Measurements from ENCODE around the gene KLHL20.
"Not testable (repeated sequence)": the region's sequence is repeated elsewhere in the genome, so short reads cannot be mapped to it uniquely, and the experiment has no call there.

Gene KLHL20

DNA sequence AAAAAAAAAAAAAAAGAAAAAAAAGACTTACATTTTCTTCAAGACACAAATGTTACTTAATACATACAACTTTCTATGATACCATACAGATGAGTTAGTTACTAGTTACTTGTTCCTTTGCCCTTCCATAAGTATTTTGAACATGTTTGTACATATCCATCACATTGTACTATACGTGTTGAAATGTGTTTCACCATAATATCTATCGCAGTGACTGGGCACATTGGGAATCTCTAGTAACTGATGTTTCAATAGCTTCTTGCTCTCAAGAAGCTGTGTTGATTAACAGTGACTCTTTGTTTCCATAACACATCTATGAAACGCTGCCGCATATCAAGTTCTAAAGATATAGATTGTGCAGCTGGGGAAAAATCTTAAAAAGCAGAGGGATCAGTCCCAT, 42.9 kb downstream of the KLHL20 start:
- no peak overlapping the region for H3K4me3 ChIP-seq (ENCODE audit: low read depth, low read length)
- TF ChIP-seq, protein P1, sequence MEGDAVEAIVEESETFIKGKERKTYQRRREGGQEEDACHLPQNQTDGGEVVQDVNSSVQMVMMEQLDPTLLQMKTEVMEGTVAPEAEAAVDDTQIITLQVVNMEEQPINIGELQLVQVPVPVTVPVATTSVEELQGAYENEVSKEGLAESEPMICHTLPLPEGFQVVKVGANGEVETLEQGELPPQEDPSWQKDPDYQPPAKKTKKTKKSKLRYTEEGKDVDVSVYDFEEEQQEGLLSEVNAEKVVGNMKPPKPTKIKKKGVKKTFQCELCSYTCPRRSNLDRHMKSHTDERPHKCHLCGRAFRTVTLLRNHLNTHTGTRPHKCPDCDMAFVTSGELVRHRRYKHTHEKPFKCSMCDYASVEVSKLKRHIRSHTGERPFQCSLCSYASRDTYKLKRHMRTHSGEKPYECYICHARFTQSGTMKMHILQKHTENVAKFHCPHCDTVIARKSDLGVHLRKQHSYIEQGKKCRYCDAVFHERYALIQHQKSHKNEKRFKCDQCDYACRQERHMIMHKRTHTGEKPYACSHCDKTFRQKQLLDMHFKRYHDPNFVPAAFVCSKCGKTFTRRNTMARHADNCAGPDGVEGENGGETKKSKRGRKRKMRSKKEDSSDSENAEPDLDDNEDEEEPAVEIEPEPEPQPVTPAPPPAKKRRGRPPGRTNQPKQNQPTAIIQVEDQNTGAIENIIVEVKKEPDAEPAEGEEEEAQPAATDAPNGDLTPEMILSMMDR (IDR thresholded peaks at IDR 0.05; ENCODE audit: insufficient read depth, low read depth, low read length, missing control alignments) = no peak
- no peak for DNase-seq (ENCODE audit: low read depth)

DNA sequence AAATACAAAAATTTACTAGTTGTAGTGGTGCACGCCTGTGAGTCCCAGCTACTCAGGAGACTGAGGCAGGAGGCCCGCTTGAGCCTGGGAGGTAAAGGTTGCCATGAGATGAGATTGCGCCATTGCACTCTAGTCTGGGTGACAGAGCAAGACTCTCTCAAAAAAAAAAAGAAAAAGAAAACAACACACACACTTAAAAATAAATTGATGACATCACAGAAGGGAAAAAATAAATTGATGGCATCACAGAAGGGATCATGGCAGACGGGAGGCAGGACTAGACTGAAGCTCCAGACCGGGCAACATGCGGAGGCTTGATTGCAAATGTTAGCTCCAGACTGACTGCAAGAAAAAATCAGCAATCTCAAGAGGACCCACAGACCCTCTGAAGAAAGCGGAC, 43.3 kb downstream of the KLHL20 start:
- no peak for DNase-seq (ENCODE audit: low read depth)
- TF ChIP-seq, protein P1 (IDR thresholded peaks at IDR 0.05; ENCODE audit: insufficient read depth, low read depth, low read length, missing control alignments) = no peak
- H3K4me3 ChIP-seq (ENCODE audit: low read depth, low read length) = no peak overlapping the region

DNA sequence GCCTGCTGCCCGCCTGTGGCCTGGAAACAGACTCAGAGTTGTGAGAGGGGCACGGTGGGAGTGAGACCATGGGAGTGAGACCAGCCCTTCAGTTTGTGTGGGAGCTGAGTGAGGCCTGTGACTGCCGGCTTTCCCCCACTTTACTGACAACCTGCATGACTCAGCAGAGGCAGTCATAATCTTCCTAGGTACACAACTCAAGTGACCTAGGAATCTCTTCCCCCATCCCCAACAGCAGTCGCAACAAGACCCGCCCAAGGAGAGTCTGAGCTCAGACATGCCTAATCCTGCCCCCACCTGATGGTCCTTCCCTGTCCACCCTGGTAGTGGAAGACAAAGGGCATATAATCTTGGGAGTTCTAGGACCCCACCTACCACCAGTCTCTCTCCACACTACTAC, 44.2 kb downstream of the KLHL20 start:
- no peak for DNase-seq (ENCODE audit: low read depth)
- TF ChIP-seq, protein P1 (IDR thresholded peaks at IDR 0.05; ENCODE audit: insufficient read depth, low read depth, low read length, missing control alignments) = no peak
- H3K4me3 ChIP-seq (ENCODE audit: low read depth, low read length) = no peak overlapping the region

DNA sequence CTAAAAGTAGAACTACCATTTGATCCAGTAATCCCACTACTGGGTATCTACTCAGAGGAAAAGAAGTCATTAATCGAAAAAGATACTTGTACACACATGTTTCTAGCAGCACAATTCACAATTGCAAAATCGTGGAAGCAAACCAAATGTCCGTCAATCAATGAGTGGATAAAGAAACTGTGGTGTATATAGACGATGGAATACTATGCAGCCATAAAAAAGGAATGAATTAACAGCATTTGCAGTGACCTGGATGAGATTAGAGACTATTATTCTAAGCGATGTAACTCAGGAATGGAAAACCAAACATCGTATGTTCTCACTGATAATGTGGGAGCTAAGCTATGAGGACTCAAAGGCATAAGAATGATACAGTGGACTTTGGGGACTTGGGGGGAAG, 49.5 kb downstream of the KLHL20 start:
- not testable (repeated sequence) for H3K4me3 ChIP-seq (ENCODE audit: low read depth, low read length); DNase-seq (ENCODE audit: low read depth)

DNA sequence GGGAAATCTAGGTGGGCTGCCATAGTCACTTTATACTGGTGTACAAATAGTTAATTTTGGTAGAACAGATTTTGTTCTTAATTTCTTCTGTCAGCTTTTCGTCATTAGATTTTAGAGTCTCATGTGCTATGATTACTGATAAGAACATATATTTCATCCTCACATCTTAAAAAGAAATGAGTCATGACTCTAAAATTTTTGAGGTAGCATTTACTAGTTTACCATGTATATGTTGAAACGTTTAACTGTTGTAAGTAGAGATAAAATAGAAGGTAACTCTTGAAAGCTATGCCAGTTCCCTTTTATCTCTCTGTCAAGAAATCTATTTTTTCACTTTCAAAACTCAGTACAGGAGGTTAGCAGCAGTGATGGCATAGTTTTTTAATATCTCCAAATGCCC, 53.4 kb downstream of the KLHL20 start:
- H3K4me3 ChIP-seq (ENCODE audit: low read depth, low read length) = no peak overlapping the region
- no peak for DNase-seq (ENCODE audit: low read depth)

DNA sequence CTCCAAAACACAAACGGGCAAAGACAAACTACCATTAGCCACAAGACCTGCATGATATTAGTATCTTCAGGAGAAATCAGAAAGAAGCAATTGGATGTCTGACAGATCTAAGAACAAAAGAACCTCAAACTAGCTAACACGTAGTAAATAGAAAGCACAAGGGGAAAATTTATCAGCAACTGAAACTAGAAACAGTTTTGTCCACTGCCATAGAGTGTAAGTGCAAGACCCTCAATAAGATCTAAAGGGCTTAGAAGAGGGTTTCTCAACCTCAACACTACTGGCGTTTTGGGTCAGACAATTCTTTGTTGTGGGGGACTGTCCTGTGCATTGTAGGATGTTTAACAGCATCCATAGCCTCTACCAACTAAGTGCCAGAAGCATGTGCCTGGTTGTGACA, 54.0 kb downstream of the KLHL20 start:
- no peak overlapping the region for H3K4me3 ChIP-seq (ENCODE audit: low read depth, low read length)
- TF ChIP-seq, protein P1 (IDR thresholded peaks at IDR 0.05; ENCODE audit: insufficient read depth, low read depth, low read length, missing control alignments) = no peak

More for the DNA sequence above, 53.4 kb downstream of the KLHL20 start:
- TF ChIP-seq, protein P1 (IDR thresholded peaks at IDR 0.05; ENCODE audit: insufficient read depth, low read depth, low read length, missing control alignments) = no peak

DNA sequence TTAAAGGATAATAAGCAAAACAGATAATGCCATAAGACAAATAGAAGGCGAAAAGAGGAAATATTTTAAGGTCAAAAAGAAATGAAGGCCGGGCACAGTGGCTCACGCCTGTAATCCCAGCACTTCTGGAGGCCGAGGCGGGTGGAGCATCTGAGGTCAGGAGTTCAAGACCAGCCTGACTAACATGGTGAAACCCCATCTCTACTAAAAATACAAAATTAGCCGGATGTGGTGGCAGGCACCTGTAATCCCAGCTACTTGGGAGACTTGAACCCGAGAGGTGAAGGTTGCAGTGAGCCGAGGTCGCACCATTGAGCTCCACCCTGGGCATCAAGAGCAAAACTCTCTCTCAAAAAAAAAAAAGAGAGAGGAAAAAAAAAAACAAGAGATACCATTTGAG, 55.5 kb downstream of the KLHL20 start:
- not testable (repeated sequence) for DNase-seq (ENCODE audit: low read depth); H3K4me3 ChIP-seq (ENCODE audit: low read depth, low read length)

More for the DNA sequence above, 54.0 kb downstream of the KLHL20 start:
- DNase-seq (ENCODE audit: low read depth) = no peak

DNA sequence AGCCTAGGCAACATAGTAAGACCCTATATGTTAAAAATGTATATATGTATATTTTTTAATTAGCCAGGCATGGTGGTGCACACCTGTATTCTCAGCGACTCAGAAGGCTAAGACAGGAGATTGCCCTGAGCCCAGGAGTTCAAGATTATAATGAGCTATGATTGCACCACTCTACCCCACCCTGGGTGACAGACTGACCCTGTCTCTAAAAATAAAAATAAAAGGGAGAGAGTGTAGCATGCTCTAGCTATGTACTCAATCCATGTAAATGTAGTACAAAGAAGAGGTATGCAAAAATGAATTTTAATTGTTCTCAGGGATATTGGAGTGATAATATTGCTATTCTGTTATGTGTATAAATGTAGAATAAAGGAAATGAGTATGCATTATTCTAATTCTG, 56.8 kb downstream of the KLHL20 start:
- TF ChIP-seq, protein P1 (IDR thresholded peaks at IDR 0.05; ENCODE audit: insufficient read depth, low read depth, low read length, missing control alignments) = no peak
- DNase-seq (ENCODE audit: low read depth) = no peak
- no peak overlapping the region for H3K4me3 ChIP-seq (ENCODE audit: low read depth, low read length)
